LoVo (cell line): Measurements from ENCODE around the gene TECPR2.
A peak's percentile ranks its signal among the peaks of the same experiment; 100 is the strongest.

Source experiments
- DNase-seq: peaks from one replicate; pipeline ENCODE4 v3.0.0-alpha.2; 2016; ENCODE audit warnings: low spot score

TECPR2 gene

DNA sequence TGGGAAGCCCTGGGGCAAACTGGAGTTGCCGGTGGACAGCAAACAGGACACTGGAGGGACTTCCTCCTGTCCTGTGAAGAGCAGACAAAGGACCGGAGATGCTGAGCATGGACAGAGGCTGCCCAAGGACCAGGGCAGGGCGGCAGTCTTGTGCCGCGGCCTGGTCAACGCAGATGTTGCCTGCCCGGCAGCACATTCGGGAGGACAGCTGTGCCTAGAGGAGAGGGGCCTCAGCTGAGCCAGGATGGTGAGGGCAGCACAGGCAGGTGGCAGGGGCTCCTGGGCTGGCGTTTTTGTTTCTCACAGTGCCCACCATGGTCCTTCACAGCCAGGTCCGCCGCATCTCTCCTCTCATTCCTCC lies 133.6 kb downstream of the TECPR2 start:
- no peak for DNase-seq

DNA sequence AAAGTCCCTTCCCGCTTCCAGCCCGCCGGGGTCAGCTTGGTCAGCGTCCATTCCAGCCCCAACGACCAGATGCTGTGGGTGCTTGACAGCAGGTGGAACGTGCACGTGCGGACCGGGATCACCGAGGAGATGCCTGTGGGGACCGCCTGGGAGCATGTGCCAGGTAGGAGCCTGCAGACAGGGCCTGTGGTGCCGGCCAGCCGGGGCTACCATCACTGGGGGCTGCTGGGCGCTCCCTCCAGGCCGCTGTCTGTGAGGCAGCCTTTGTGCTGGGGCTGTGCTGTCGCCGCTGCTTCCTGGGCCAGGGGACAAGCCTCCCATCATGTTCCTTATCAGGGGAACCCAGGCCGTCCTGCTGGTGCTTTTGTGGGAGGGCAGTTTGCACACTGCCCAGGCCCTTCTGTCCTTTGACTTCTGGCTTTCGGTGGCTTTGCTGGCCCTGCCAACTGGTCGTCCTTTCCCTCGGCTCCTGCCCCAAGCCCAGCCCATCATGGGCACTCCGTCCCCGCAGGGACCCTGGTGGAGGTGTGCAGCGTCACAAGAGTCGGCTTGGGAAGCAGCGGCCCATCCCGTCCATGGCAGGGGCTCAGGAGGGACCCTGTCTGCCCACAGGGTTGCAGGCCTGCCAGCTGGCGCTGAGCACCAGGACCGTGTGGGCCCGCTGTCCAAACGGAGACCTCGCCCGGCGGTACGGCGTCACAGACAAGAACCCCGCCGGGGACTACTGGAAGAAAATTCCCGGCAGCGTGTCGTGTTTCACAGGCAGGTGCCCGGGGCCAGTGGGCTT lies 134.4 kb downstream of the TECPR2 start:
- DNase-seq, result no peak

DNA sequence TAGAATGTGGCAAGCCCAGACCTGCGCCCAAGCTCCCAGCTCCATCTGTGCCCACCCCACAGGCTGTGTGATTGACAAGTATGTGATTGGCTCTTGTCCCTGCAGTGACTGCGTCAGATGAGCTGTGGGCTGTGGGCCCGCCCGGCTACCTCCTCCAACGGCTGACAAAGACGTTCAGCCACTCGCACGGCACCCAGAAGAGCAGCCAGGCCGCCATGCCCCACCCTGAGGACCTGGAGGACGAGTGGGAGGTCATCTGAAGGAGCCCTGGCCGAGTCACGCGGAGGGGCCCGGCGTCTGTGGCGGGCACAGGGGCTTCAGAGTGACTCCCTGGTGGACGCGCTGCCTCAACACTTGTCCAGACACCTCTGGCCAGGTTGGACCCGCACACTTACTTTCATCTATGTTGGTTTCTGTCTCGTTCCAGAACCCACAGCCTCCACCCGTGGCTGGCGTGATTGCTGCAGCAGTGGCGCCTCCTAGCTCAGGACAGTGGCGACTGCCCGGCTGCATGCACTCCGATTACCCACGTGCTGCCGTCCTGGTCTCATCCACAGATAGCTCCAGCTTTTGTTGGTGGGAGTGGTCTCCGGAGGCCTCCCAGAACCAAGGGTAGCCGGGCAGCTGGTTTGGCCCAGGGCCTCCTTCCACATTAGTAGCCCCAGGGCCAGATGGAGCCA lies 135.4 kb downstream of the TECPR2 start:
- no peak for DNase-seq

DNA sequence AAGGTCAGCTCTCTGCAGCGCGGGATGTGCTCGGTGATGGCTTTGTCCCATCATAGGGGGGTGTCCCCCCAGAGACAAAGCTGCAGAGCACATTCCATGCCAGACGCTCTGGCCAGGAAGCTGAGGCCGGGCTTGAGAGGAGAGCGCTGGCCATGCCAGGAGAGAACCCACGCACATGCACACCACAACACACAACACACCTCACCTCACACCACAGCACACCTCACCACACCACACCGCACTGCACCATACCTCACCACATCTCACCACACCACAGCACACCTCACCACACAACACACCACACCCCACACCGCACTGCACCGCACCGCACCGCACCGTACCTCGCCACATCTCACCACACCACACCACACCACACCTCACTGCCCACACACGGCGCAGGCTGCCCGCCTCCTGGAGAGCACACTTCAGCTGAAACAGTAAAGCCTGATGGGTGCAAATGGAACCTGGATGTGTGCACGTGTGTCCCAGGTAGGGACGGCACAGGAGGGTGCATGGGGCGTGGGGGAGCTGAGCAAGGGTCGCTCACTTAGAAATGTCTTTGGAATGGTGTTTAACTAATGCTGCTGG lies 136.0 kb downstream of the TECPR2 start:
- DNase-seq, result no peak

DNA sequence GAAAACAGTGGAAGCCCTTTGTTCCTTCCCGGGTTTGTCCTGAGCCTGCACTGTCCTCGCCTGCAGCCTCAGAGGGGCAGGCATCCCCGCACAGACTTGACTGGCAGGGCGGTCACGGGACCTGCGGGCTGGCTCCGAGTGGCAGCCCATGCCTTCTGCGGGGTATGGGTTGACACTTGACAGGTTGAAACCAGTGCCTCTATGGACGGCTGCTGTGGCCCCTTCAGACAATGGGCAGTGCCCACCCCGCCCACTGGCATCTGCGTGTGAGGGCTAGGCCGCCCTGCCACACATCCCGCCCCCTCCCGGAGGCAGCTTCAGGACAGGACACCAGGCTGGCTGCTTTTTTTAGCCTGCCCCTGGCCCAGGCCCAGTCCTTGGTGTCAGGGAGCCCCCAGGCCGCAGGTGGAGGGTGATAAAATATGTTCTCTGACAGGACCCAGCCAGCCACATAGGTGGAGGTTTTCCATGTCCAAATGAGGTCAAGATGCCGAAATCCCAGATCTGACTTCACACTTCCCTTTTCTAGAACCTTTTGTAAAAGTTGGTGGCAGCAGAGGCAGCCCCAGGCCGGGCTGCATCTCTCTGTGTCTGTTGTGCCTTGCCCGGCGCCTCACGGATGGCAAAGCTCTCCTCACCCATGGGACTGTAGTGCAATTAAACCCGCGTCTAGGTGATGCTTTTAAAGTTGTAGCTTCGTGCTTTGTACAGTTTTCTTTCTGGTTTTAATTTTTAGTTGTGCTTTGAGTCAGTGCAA lies 136.8 kb downstream of the TECPR2 start:
- no peak for DNase-seq

DNA sequence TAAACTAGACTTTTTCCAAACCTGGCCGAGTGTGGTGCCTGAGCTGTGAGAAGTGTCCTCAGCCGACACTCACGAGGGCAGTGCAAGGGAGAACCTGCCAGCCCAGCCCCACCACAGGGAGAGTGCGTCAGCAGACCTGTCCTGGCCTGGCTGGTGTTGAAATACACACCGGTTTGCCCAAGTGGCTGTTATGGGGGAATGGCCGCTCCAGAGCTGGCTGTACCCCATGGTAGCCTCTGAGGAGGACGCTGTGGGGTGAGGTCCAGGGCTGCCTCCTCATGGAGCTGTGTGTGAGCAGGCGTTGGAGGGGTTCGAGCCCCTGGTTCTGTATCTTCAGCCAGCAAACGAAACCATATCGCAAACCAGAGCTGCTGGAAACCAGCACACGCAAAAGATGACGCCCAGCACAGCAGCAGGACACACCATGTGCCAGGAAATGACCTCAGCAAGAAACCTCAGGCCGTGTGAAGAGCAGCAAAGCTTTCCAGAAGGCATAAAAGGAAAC lies 137.5 kb downstream of the TECPR2 start:
- no peak for DNase-seq

DNA sequence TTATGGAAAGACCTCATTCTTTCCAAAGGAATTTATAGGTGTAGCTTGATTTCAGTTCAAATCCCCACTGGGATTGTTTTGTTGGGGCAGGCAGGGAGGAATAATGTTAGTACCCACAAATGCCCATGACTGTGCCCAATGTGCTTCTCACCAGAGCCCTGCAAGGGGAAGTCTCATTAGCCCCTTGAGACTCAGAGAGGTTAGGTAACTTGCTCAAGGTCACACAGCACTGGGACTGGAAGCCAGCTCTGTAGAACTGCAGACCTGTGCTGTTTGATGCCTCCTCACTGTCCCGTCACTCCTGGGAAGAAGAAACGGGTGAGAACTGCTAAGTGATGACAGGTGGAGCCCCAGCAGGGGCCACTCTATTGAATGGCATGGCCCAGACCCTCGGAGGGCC lies 138.0 kb downstream of the TECPR2 start:
- no peak for DNase-seq

DNA sequence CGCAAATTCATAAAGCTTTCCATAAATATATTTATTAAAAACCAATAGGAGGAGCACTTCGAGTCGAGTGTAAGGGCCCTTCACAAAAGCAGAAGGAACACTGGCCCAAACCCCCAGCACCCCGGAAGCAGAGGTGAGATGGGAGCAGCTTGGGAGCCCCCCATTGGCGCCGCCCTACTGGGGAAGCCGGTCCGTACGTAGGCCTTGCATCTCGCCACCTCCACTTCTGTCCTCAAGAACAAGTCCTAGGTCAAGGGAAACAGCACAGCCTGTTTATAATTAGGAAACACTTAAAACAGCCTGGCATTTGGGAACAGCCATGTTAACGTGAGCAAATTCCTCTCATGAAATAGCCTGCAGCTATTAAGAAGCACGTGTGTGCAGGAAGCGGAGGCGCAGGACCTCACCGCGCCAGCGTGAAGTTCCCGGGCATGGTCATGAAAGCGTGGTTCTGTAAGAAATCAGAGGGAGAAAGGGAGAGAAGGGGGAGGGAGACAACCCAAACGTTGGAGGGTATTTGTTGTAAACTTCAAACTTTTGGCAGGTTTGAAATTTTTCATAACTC lies 139.1 kb downstream of the TECPR2 start:
- DNase-seq, result no peak

DNA sequence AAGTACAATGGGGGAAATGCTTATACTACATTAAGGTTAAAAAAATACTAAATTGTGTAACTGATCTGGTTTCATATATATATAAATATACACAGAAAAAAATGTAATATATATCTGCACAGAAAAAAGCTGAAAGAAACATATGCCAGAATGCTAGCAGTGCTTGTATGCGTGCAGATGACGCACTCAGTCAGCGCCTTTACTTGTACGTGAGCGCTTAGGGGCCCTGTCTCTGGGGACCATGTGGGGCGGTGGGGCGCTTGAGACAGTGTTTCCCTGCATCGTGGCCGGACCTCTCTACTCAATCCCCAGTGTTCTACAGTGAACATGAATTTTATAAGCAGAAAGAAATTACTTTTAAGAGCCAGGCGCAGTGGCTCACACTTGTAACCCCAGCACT lies 139.8 kb downstream of the TECPR2 start:
- no peak for DNase-seq

DNA sequence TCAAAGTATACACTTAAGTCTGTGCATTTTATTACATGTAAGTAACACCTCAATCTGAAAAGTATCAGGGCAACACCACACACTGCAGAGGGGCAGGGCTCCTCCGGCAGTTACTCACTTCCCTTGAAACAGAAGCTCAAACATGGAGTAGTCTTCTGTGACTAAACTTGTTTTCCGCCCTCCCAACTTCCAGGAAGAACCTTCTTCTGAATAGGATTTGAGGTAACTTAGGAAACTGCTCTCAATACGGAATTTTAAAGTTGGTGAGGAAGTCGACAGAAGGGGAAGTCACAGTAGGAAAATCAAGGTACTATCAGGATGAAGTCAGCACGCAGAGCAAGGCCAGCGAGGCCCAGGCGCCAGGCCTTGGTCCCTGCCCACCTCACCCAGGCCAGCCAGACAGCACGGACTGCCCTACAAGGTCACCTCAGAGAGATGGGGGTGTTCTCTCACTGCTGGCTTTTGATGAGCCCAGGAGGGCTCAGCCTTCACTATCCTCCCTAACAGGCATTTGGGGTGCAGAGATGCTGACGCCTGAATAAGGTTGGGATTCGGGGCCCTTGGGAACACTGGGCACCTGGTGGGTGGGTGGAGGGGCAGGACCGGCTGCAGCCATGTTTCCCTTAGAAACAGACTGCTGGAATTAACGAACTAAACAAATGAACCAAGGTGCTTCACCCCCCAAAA lies 141.0 kb downstream of the TECPR2 start:
- no peak for DNase-seq

DNA sequence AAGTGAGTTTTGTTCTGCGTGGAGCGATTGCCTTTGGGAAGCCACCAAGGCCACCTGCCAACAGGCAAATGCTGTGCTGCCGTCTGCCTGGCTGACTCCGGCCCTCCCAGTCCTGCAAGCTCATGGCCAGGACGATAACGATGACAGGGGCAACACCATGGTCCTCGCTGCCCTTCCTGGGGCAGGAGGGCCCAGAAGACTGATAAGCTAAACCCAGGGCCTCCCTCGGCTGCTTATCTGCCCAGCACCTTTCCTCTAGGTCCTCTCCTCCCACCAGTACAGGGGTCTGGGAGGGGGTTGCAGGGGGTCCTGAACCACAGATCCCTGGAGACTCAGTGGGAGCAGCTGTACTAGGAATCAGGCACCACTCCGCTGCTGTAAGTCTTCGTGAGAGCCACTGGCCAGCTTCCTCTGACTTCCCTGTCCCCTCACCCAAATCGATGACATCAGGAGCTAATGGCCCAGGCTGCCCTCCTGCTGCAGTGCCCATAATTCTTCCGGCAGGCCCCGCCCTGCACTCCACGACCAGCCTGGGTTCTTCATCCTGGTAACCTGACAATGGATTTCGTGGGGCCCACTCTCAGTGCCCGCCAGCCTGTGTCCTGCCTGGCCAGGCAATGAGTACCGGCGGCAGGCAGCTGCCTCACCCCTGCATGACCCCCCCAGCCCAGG lies 141.7 kb downstream of the TECPR2 start:
- DNase-seq, result no peak

DNA sequence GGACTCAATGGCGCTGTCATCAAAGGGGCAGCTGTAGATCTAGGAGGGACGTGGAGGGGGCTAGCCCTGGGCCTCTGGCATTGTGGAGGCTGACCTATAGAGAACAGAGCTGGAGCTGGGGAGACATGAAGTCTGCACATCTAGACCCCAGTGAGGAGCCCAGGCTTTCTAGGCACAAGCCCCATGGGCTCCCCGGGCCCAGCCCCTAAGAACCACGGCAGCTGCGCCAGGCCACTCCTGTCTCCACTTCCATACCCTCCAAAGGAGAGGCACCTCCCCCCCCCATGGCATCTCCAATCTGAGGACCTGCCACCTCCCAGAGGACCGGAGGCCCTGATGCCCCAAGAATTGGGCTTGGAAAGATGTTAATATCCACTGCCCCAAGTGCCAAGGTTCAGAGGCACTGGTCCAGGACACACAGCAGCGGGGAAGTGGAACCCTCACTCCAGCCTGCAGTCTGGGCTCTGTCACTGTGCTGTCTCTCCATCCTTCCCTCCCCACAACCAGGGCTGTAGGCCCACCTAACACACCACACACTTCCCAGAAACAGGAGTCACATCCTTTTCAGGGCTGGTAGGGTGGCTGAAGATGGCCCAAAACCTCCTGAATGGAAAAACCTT lies 142.4 kb downstream of the TECPR2 start:
- DNase-seq, result no peak

DNA sequence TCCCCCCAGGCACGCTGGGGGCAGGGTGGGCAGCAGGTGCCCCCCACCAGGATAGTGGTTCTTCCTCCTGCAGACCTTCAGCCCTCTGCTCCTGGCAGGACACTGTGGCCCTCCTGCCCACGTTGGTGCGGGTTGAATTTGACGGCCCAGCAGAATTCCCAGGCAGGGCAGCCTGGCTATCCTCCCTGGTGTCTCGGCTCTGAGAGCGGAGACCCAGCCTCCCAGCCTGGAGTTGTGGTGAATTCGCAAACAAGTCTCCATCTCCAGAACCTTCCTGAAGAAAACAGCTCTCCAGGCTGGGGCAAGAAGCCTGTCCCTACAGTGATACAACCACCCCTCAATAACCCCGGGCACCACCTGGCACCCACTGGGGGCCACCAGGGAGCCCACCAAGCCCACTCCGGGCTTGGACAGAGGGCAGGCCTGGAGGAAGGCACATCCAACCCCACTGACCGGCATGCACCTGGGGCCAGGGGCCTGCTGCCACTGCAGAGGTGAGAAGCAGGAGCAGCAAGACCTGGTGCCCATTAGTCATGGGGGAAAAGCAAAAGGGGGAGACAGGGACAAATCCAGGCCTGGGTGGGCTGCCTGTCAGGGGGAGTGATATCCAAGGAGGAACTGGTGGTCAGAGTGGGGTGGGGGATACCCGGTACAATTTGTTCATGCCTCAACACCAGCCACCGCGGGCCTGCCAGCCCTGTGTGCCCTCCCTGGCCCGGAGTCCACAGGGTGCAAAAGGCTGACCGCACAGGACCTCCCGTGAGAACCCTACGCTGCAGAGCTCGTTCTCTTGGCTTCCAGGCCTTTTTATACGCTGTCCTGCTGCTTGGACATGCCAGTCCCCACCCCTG lies 143.3 kb downstream of the TECPR2 start:
- DNase-seq, result no peak

DNA sequence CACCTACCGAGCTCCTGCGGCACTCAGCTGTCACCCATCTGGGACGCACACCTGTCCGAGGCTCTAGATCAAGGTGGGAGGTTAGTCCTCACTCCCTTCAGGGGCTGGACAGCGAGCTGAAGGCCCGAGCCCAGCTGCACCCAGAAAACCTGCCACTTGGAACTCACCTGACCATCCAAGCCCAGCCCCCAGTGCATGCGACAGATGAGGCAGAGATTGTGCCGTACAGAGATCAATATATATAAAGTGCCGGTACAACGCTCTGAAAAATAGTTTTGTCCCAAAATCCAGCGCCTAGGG lies 143.8 kb downstream of the TECPR2 start:
- DNase-seq, result no peak

DNA sequence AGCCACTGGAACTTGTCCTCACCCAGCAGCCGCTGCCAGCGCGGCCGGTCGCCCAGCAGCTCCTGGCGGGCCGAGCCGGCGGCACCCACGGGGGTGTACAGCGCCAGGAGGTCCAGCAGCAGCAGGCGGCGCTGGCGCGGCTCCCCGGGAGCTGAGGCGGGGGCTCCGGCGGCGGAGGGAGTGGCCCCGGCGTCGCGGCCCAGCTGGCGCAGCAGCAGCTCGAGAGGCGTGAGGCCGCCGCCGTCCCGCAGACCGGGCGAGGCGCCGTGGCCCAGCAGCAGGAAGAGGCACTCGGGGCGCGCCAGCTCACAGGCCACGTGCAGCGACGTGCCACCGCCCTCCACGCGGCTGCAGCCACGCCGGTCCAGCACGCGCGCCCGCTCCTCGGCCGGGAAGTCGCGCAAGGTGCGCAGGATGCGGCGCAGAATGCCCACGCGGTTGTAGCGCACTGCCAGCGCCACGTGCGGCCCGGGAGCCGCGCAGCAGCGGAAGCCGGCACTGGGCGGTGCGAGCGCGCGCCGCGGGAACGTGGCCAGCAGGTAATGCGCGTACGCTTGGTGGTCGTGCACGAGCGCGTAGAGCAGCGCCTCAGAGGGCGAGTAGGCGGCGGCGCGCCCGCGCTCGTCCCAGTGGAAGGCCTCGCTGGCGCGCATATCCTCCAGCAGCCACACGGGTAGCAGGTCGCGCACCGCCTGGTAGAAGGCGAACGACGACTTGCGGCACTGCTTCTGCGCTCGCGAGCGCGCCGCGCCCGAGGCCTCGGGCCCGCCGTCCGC lies 144.5 kb downstream of the TECPR2 start:
- DNase-seq, result no peak

DNA sequence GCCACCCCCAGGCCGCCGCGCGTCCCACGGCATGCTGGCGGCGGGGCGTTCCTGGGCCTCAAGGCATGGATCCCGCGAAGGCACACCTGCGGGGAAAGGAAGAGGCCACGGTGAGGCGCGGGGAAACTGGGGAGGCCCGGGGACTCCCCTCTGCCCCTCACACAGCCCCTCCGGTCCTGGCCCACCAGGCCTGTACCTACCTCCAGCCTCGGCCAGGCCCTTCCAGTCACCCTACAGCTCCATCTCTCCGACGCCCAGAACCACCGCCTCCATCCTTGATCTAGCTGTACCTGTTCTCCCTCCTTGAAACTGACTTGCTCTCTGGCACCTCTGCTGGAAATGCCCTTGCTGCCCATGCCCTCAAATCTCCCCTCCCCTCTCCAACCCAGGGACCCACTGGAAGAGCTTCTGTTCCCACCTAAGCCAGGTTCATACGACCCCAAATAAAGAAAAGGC lies 145.1 kb downstream of the TECPR2 start:
- DNase-seq, result no peak

DNA sequence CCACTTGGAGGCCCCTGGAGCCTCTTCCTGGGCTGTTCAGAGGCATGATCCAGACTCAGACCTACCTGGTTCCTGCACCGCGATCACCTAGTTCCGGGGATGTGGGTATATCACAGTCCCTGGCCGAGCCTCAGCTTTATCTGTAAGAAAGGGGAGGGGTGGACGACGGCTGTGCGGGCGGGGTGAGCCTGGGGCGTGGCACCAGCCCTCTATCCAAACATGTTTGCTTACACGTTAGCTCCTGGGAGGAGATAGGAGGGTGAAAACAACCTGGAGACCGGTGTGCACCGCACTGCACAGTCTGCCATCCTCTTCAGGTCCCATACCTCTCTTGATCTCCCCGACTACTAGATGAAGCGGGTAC lies 145.7 kb downstream of the TECPR2 start:
- DNase-seq, result peak; percentile 67

DNA sequence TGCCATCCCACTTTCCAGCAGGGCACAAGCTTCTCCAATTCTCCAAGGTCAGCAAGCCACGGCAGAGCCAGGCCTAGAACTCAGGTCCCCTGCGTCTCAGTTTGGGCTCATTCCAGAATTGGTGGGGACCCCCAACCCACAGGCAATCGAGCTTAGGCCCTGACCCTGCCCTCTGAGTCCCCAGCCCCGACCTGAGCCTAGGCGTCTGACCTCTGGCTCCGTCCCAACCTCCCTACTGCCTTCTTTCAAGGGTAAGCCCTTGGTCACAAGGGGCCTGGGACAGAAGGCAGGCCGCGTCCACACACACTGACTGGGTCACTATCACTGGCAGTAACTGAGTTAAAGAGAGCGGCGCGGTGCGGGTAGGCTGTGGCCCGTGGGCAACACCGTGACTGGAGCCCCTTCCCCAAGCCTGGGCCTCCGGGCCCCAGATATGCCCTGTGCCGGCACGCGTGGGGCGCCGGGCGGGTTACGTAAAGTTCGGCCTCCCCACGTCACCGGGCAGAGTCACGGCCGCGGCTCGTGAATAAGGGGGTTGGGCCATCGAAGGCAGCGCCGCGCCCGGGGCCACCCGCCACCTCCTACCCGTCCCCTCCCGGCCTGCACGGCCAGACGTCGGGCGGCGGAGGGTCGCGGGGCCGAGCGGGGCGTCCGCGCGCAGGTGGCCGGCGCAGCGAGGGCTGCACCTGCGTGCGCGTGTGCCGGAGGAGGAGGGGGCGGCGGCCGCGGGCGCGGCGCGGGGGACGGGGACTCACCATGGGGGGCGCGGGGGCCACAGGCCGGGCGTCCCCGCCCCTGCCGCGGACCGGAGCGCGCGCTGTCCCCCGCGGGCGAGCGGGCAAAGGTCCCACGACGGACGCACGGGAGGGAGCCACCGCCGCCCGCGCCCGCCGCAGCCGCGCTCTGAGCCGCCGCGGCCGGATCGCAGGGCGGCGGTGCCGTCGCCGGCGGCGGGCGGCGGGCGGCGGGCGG lies 146.3 kb downstream of the TECPR2 start:
- peak; percentile 25 for DNase-seq
